GM21576 (cell line): Measurements from ENCODE around the gene SHISA4.
A peak's percentile ranks its signal among the peaks of the same experiment; 100 is the strongest.
"Not testable (repeated sequence)": the region's sequence is repeated elsewhere in the genome, so short reads cannot be mapped to it uniquely, and the experiment has no call there.

Experiments used
- ATAC-seq: cut with Tn5 transposase; IDR thresholded peaks from one replicate; pipeline ENCODE4 v1.9.1; 2021; ENCODE audit warnings: mild to moderate bottlenecking, moderate library complexity; ENCODE audit not compliant: unreplicated experiment

Gene SHISA4

GRCh38 chr1:201895913-201896807 is 7.5 kb downstream of the SHISA4 start:
- ATAC-seq = peak; percentile 88

GRCh38 chr1:201896951-201897391 is 8.3 kb downstream of the SHISA4 start:
- ATAC-seq = no peak

GRCh38 chr1:201898240-201898894 is 9.7 kb downstream of the SHISA4 start:
- no peak for ATAC-seq

GRCh38 chr1:201898992-201899391 is 10.3 kb downstream of the SHISA4 start:
- no peak for ATAC-seq

GRCh38 chr1:201899683-201900429 is 11.2 kb downstream of the SHISA4 start:
- ATAC-seq = no peak

GRCh38 chr1:201900476-201900875 is 11.8 kb downstream of the SHISA4 start:
- ATAC-seq = no peak

- not testable (repeated sequence) for ATAC-seq
Observed at GRCh38 chr1:201901036-201901435, 12.3 kb downstream of the SHISA4 start.

- ATAC-seq = no peak
Observed at GRCh38 chr1:201902198-201902597, 13.5 kb downstream of the SHISA4 start.

- ATAC-seq = no peak
Observed at GRCh38 chr1:201903135-201903534, 14.4 kb downstream of the SHISA4 start.

- no peak for ATAC-seq
Observed at GRCh38 chr1:201904579-201904978, 15.9 kb downstream of the SHISA4 start.

- no peak for ATAC-seq
Observed at GRCh38 chr1:201905234-201905890, 16.7 kb downstream of the SHISA4 start.

- ATAC-seq = no peak
Observed at GRCh38 chr1:201906336-201906735, 17.6 kb downstream of the SHISA4 start.

- ATAC-seq = no peak
Observed at GRCh38 chr1:201907621-201908020, 18.9 kb downstream of the SHISA4 start.

- ATAC-seq = no peak
Observed at GRCh38 chr1:201911826-201912571, 23.3 kb downstream of the SHISA4 start.

- ATAC-seq = no peak
Observed at GRCh38 chr1:201912832-201913231, 24.1 kb downstream of the SHISA4 start.

GRCh38 chr1:201914456-201915235 is 25.9 kb downstream of the SHISA4 start:
- ATAC-seq = no peak

- ATAC-seq = no peak
Observed at GRCh38 chr1:201916649-201917249, 28.1 kb downstream of the SHISA4 start.

GRCh38 chr1:201917362-201918033 is 28.8 kb downstream of the SHISA4 start:
- no peak for ATAC-seq
